ENCODE measurements around the gene GCAT.

DNA sequence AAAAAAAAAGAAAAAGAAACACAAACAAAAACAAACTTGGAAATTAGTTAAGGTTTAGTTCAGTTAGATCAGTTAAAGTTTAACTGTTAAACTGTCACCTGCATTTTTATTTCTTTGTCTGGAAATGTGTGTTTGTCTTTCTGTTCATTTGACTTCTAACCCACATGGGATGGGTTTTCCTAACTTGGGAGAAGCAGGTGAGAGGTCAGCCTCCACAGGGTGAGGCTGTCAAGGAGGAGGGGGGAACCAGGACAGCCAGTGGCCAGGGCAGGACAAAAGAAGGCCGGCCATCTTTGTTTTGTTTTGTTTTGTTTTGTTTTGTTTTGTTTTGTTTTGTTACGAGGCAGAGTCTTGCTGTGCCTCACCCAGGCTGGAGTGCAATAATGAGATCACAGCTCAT lies 13.4 kb upstream of the GCAT start:
- TF ChIP-seq, protein P1, sequence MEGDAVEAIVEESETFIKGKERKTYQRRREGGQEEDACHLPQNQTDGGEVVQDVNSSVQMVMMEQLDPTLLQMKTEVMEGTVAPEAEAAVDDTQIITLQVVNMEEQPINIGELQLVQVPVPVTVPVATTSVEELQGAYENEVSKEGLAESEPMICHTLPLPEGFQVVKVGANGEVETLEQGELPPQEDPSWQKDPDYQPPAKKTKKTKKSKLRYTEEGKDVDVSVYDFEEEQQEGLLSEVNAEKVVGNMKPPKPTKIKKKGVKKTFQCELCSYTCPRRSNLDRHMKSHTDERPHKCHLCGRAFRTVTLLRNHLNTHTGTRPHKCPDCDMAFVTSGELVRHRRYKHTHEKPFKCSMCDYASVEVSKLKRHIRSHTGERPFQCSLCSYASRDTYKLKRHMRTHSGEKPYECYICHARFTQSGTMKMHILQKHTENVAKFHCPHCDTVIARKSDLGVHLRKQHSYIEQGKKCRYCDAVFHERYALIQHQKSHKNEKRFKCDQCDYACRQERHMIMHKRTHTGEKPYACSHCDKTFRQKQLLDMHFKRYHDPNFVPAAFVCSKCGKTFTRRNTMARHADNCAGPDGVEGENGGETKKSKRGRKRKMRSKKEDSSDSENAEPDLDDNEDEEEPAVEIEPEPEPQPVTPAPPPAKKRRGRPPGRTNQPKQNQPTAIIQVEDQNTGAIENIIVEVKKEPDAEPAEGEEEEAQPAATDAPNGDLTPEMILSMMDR (IDR thresholded peaks at IDR 0.05): no peak
- no peak for TF ChIP-seq POLR2A (IDR thresholded peaks at IDR 0.05)
